ENCODE data around the gene TAF7L. TPM values are rescaled to one million over a fixed set of nuclear protein-coding genes. Genes with fewer than 3 reads are reported as not detected.

TAF7L gene
- total RNA-seq, 1 donor, result under 0.01 TPM

DNA sequence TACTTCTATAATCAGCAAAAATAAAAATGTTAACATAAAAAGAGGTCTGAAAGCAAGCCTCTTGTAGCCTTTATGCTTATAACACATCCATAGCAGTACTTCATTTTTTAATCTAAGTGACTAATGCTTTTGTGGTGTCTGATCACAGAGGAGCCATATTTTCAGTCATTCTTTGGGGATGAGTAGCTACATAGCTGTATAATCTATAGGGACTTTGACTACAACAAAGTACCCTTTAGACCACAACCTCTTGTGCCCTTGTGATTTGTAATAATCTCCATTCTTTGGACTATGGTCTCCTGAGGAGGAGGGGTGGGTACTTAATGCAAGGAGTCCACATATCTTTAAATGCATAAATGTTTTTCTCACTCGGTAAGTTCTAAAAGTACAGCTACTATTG lies 62.0 kb downstream of the TAF7L start:
- no peak for DNase-seq (ENCODE audit: low read depth in 2 of 3, low spot score in 2 of 3)

DNA sequence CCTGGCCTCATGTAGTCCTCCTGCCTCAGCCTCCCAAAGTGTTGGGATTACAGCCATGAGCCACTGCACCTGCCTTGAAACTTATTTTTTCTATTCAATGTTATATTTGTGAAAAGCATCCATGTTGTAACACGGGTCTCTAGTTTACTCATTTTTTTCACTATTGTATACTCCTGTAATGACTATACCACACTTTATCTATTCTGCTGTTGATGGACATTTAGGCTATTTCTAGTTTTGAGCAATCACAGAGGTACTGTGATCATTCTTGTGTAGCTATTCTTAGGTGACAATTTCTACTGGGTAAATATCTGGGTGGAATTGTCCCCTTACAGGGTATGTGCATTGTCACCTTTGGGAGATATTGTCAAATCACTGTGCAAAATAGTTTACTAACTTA lies 67.9 kb downstream of the TAF7L start:
- no peak for DNase-seq (ENCODE audit: low read depth in 2 of 3, low spot score in 2 of 3)

DNA sequence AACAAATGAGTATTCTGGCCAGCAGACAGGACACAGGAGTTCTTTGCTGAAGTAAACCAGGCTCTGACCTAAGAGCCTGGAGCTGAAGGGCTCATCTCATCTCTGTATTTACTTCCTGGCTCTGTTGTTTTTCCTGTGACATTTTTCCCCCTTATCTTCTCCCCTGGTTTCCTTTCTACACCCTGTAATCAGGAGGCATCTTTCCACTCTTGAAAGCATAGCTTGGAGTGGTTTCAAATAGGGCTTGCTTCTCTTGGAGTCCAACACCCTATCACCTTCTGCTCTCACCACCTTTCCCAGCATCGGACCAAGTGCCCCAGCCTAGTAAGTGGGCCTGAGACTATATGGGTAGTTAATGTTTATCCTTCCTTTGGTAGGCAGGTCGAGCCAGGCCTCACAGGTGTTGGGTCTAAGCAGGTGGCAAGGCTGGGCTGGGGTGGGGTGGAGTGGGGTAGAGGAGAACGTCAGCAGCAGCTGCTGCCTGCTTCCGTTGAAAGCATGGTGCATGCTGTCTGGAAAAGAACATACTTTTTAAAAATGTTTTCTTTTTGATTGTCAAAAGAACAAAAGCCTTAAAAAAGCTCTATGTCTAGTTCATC lies 70.4 kb downstream of the TAF7L start:
- no peak for DNase-seq (ENCODE audit: low read depth in 2 of 3, low spot score in 2 of 3)

DNA sequence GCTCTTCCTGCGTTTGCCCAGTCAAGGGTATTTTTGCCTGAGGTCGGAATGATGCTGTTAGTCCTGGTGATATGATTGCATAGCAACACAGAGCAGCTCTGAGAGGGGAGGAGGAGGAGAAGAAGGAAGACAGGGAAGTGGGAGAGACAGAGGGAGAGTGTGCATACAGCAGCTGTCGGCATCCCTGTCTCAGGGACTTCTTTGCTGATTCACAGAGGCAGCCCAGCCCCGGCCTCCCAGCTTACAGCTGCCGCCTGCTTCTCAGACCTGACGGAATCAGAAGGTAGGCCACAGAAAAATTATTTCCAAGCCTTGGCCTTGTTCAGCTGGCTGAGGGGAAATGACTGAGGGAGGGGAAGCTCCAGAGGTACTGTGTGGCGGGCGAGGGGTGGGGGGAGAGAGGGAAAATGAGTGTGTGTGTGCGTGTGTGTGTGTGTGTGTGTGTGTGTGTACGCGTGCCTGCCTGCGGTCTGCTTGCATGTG lies 71.2 kb downstream of the TAF7L start:
- peak in 2 of 3 donors; percentile 44 to 84 for DNase-seq (ENCODE audit: low read depth in 2 of 3, low spot score in 2 of 3)

DNA sequence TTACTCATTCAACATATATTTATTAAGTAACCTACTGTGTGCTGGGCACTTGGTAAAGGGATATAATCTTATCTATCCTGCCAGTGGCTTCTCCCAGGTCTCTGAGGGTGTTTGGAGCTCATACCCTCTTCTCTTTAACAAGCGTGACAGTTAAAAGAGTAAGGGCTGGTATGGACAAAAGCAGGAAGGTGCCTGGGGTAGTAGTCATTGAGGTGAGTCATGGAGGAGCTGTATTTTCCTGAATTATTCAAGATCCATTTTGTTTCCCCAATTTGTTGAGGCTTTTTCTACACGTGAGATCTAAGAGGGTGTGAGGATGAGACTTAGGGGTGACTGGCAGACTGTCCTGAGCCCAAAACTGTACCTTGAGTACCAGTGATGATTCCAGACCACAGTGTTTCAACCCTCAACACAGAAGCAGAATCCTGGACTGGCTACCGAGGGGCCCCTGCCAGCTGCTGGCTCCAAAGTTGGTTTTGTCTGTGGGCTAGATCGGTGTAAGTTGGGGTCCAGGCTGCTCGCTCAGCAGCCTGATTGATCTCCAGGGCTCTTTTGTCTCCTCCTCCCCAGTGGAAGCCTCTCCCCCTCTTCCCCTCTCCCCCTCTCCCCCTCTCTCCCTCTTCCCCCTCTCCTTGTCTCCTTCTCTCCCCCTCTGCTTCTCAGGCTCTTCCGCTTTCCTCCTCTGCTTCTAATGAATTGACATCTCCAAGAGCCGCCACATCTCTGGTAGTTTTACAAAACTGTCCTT lies 71.8 kb downstream of the TAF7L start, which contains the start of gene DRP2:
TSS of gene DRP2 (plus strand) at position 671 of the 748 bp plus-strand sequence. CDS start 11,862 bp downstream, outside the sequence.
- no peak for DNase-seq (ENCODE audit: low read depth in 2 of 3, low spot score in 2 of 3)

Small RNA genes lying within 50 kb of the gene (small RNA-seq; reads per million reads assigned to genes)
- not detected for gene RNU6-934P

Other genes with a start within 250 kb of the TAF7L start
- gene TRMT2B, start 239.2 kb downstream of the TAF7L start, total RNA-seq, result 17.0 TPM
- gene TMEM35A, start 212.5 kb downstream of the TAF7L start, total RNA-seq, result not detected
- gene CENPI, start 193.1 kb downstream of the TAF7L start, total RNA-seq, result 1.9 TPM
- gene DRP2, start 71.5 kb downstream of the TAF7L start, total RNA-seq, result under 0.01 TPM
- gene TIMM8A, start 57.4 kb upstream of the TAF7L start, total RNA-seq, result 3.0 TPM
- 37.7 TPM for gene BTK, start 94.9 kb upstream of the TAF7L start, total RNA-seq
- 71.6 TPM for gene RPL36A, start 99.7 kb upstream of the TAF7L start, total RNA-seq
- 32.3 TPM for gene GLA, start 116.6 kb upstream of the TAF7L start, total RNA-seq
- 29.9 TPM for gene HNRNPH2, start 116.9 kb upstream of the TAF7L start, total RNA-seq
- 2.2 TPM for gene ARMCX4, start 194.1 kb upstream of the TAF7L start, total RNA-seq